Bronchial epithelial cell (primary cell): Measurements from ENCODE around the gene PDE8A. TPM values are rescaled to one million over a fixed set of nuclear protein-coding genes. Genes with fewer than 3 reads are reported as not detected.
"Not testable (repeated sequence)": the region's sequence is repeated elsewhere in the genome, so short reads cannot be mapped to it uniquely, and the experiment has no call there.

ENCODE experiments used
- DNase-seq: peaks from one replicate; pipeline ENCODE4 v3.0.0-alpha.2; 2010; ENCODE audit warnings: low read depth
- FAIRE-seq: peaks from 2 replicates; lab custom pipeline; 2011; peaks lifted over from hg19 to GRCh38; lab: Jason Lieb, UNC
- H3K27me3 ChIP-seq: 2 replicates; pipeline ENCODE4 v1.5.1; 2011; ENCODE audit warnings: low read length; ENCODE audit not compliant: control insufficient read depth, insufficient read depth
- H3K36me3 ChIP-seq: 2 replicates; pipeline ENCODE4 v1.5.1; 2011; ENCODE audit warnings: low read length; ENCODE audit not compliant: control insufficient read depth, insufficient read depth
- H3K4me3 ChIP-seq: 2 replicates; pipeline ENCODE4 v1.5.1; 2011; ENCODE audit warnings: mild to moderate bottlenecking, low read depth, low read length, control low read depth
- CTCF ChIP-seq: IDR thresholded peaks from 2 replicates; pipeline ENCODE4 v1.5.1; 2011; ENCODE audit warnings: mild to moderate bottlenecking, moderate library complexity, low read length, control low read depth, inconsistent platforms; ENCODE audit not compliant: insufficient read depth, severe bottlenecking
- total RNA-seq: library from RNA; depleted of rRNA; stranded (reverse); fragments of >200 nt; gene quantifications from 2 replicates; pipeline ENCODE4 v1.2.1, GENCODE V29; 2014

PDE8A gene
- total RNA-seq, 1 donor from 2014 or later = 11.6 TPM

- DNase-seq (no peak), FAIRE-seq (no peak)
- H3K4me3 ChIP-seq = no peak overlapping the region
- no peaks in the 10 kb centered on the region for H3K27me3 ChIP-seq
- no peak for TF ChIP-seq CTCF
- no peaks in the 10 kb centered on the region for H3K36me3 ChIP-seq
Measured at GRCh38 chr15:85010071-85010385, 28.4 kb downstream of the PDE8A start.

GRCh38 chr15:85010386-85011159 lies 28.9 kb downstream of the PDE8A start:
- H3K36me3 ChIP-seq = no peaks in the 10 kb centered on the region
- no peak for FAIRE-seq
- H3K4me3 ChIP-seq = no peak overlapping the region
- H3K27me3 ChIP-seq = no peaks in the 10 kb centered on the region
- no peak for TF ChIP-seq CTCF
- no peak for DNase-seq

DNA sequence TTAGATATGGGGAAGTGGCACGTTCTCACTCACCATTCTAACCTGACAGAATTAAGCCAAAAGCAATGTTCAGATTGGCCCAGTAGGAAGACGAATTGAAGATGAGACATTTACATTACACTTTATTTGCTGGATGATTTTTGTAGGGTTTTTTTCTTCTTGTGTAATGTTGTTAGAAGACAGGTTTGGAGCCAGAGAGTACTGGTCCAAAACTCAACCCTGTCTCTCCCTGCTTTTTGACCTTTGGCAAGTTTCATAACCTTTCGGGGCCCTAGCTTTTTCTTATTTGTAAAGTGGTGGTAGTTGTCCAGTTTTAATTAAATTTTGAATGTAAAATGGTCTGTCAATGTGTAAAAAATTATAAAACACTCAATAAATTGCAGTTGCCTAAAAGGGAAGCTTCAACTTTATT lies 29.5 kb downstream of the PDE8A start:
- FAIRE-seq (no peak), DNase-seq (no peak)
- no peak for TF ChIP-seq CTCF
- Histone ChIP-seq H3K27me3 (no peaks in the 10 kb centered on the region), H3K4me3 (no peak overlapping the region), H3K36me3 (no peaks in the 10 kb centered on the region)

DNA sequence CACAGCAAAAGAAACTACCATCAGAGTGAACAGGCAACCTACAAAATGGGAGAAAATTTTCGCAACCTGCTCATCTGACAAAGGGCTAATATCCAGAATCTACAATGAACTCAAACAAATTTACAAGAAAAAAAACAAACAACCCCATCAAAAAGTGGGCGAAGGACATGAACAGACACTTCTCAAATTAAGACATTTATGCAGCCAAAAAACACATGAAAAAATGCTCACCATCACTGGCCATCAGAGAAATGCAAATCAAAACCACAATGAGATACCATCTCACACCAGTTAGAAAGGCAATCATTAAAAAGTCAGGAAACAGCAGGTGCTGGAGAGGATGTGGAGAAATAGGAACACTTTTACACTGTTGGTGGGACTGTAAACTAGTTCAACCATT lies 30.1 kb downstream of the PDE8A start:
- not testable (repeated sequence) for FAIRE-seq, H3K27me3 ChIP-seq

DNA sequence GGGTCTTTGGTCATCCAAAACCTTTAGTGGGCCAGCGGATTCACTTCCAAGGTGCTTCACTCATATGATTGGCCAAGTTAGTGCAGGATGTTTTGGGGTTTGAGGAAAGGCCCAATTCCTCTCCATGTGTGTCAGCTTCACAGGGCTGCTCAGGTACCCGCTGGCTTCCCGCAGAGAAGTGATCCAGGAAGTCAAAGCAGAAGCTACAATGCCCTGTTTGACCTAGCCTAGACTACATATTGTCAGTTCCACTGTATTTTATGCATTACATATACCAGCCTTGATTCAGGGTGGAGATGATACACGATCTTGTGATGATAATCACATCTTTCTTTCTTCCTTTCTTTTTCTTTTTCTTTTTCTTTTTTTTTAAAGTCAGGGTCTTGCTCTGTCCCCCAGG lies 32.1 kb downstream of the PDE8A start:
- Histone ChIP-seq H3K27me3 (no peaks in the 10 kb centered on the region), H3K4me3 (no peak overlapping the region), H3K36me3 (no peaks in the 10 kb centered on the region)
- no peak for DNase-seq
- FAIRE-seq = no peak
- no peak for TF ChIP-seq CTCF

More for the DNA sequence above, 30.1 kb downstream of the PDE8A start:
- H3K36me3 ChIP-seq, H3K4me3 ChIP-seq, DNase-seq: not testable (repeated sequence)

DNA sequence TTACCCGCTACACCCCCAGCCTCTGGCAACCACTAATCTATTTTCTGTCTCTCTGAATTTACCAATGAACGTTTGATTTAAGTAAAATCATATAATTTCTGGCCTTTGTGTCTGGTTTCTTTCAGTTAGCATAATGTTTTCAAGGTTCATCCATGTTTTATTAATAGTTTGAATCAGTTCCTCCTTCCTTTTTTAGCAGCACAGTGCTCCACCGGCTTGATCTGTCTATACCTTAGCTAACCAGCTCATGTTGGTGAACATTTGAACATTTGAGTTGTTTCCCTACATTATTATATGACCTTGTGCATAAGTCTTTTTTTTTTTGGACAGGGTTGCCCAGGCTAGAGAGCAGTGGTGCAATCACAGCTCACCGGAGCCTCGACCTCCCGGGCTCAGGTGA lies 33.3 kb downstream of the PDE8A start:
- DNase-seq (no peak), FAIRE-seq (no peak)
- no peaks in the 10 kb centered on the region for H3K36me3 ChIP-seq
- no peaks in the 10 kb centered on the region for H3K27me3 ChIP-seq
- H3K4me3 ChIP-seq = no peak overlapping the region
- no peak for TF ChIP-seq CTCF
